K562 (cell line): ENCODE measurements around the gene SERTAD3. TPM values are rescaled to one million over a fixed set of nuclear protein-coding genes. Genes with fewer than 3 reads are reported as not detected.

ENCODE experiments used
- ATAC-seq: fragments of 200-7000 bp; cut with Tn5 transposase; 3 replicates; pipeline ENCODE4 v1.9.1; 2020; ENCODE audit warnings: moderate library complexity
- BruUV-seq: library from RNA; stranded (reverse); fragments of 400-500 nt; replicated peaks from 2 replicates; lab custom pipeline; 2021; lab: Mats Ljungman, UMichigan
- CTCF ChIA-PET: fragments of 300-600 bp; formaldehyde crosslinking; extraction: SDS; loops from one replicate; lab custom pipeline; 2021; ENCODE audit warnings: low intra/inter-chr PET ratio; lab: Yijun Ruan, JAX
- POLR2A ChIA-PET: fragments of 300-600, 350-650 bp; sonication (Branson Sonifier 250); formaldehyde crosslinking; extraction: SDS; loops from one replicate; lab custom pipeline; 2021; ENCODE audit warnings: antibody characterized with exemption, inconsistent platforms; lab: Yijun Ruan, JAX
- DNase-seq, 4 experiments: peaks; one replicate each; pipeline versions ENCODE4 v3.0.0 to v3.0.0-alpha.2; 2011 to 2018; ENCODE audit warnings: low spot score in 3 of 4, mixed read lengths in 3 of 4; ENCODE audit errors: extremely low read depth in 1 of 4
- FAIRE-seq: peaks from 2 replicates; lab custom pipeline; 2011; peaks lifted over from hg19 to GRCh38; lab: Jason Lieb, UNC
- H2AFZ ChIP-seq: 2 replicates; pipeline ENCODE4 v1.6.0; 2011; ENCODE audit warnings: low read depth, low read length, control low read depth, inconsistent platforms
- H3K27ac ChIP-seq: fragments of 200-600 bp; 3 replicates; pipeline ENCODE4 v1.8.0; 2011; ENCODE audit warnings: low read depth, mild to moderate bottlenecking, control low read depth, inconsistent platforms, low read length, moderate library complexity, mixed read lengths; ENCODE audit errors: extremely low read depth
- H3K27me3 ChIP-seq, 2 experiments: fragments of 300-600 bp in 1 of 2; 2 replicates in 1 of 2; 3 replicates in 1 of 2; pipeline versions ENCODE4 v1.6.0 to v1.8.0; 2011; ENCODE audit warnings: inconsistent platforms in 2 of 2, low read length in 2 of 2, mild to moderate bottlenecking in 1 of 2, mixed read lengths in 1 of 2, moderate library complexity in 1 of 2; ENCODE audit not compliant: control insufficient read depth in 2 of 2, insufficient read depth in 2 of 2
- H3K36me3 ChIP-seq: fragments of 300-600 bp; 3 replicates; pipeline ENCODE4 v1.8.0; 2011; ENCODE audit warnings: mild to moderate bottlenecking, low read length, inconsistent platforms; ENCODE audit not compliant: control insufficient read depth, insufficient read depth
- H3K4me1 ChIP-seq, 2 experiments: fragments of 200-600 bp in 1 of 2; replicated peaks in 1 of 2; 2 replicates in 1 of 2; 3 replicates in 1 of 2; pipeline versions ENCODE4 v1.5.1 to v1.8.0; 2011; ENCODE audit warnings: inconsistent platforms in 2 of 2, low read length in 2 of 2, mild to moderate bottlenecking in 1 of 2, mixed read lengths in 1 of 2, moderate library complexity in 1 of 2; ENCODE audit not compliant: control insufficient read depth in 2 of 2, insufficient read depth in 2 of 2
- H3K4me2 ChIP-seq: 2 replicates; pipeline ENCODE4 v1.6.1; 2011; ENCODE audit warnings: low read length, control low read depth, inconsistent platforms, mixed read lengths; ENCODE audit not compliant: insufficient read depth
- H3K4me3 ChIP-seq: fragments of 200-600 bp; sonication (generic), shearing (Covaris generic); 2 replicates; pipeline ENCODE4 v1.5.1; 2016; ENCODE audit warnings: control low read depth, inconsistent platforms
- H3K79me2 ChIP-seq: fragments of 200-600 bp; 3 replicates; pipeline ENCODE4 v1.8.0; 2011; ENCODE audit warnings: low read length, inconsistent platforms; ENCODE audit not compliant: control insufficient read depth, insufficient read depth
- H3K9ac ChIP-seq, 2 experiments: 2 replicates each; pipeline versions ENCODE4 v1.6.0 to v1.6.1; 2011; ENCODE audit warnings: low read depth in 2 of 2, low read length in 2 of 2, control low read depth in 1 of 2, inconsistent platforms in 1 of 2, mild to moderate bottlenecking in 1 of 2, mixed read lengths in 1 of 2; ENCODE audit not compliant: insufficient read depth in 1 of 2
- H3K9me1 ChIP-seq: one replicate; pipeline ENCODE4 v1.6.0; 2011; ENCODE audit warnings: inconsistent platforms, mild to moderate bottlenecking, low read length, moderate library complexity; ENCODE audit not compliant: control insufficient read depth, insufficient read depth
- H3K9me3 ChIP-seq: replicated peaks from 2 replicates; pipeline ENCODE4 v1.5.1; 2011; ENCODE audit warnings: low read depth, low read length, inconsistent platforms; ENCODE audit not compliant: control insufficient read depth, insufficient read depth
- H4K20me1 ChIP-seq: replicated peaks from 2 replicates; pipeline ENCODE4 v1.6.1; 2011; ENCODE audit warnings: low read length, inconsistent platforms, mixed read lengths; ENCODE audit not compliant: control insufficient read depth, insufficient read depth
- MBD1 ChIP-seq: fragments of 250-450 bp; sonication (Bioruptor Pico); IDR thresholded peaks from 2 replicates; pipeline ENCODE4 v1.8.0; 2022; ENCODE audit warnings: inconsistent platforms
- NFRKB ChIP-seq: fragments of 450-650 bp; IDR thresholded peaks from 2 replicates; pipeline ENCODE4 v1.6.1; 2016; ENCODE audit warnings: low read depth
- POLR2G ChIP-seq: fragments of 200-400 bp; formaldehyde crosslinking; IDR thresholded peaks from 2 replicates; pipeline ENCODE4 v1.6.1; 2017; ENCODE audit warnings: low read depth, mild to moderate bottlenecking, antibody characterized with exemption, low read length, moderate library complexity
- RBFOX2 ChIP-seq: fragments of 200-400 bp; formaldehyde crosslinking; IDR thresholded peaks from 2 replicates; pipeline ENCODE4 v1.6.1; 2017; ENCODE audit warnings: low read depth, mild to moderate bottlenecking, low read length, moderate library complexity
- ZBTB49 ChIP-seq: sonication (generic); formaldehyde crosslinking; IDR thresholded peaks from 2 replicates; pipeline ENCODE4 v1.8.0; 2022; ENCODE audit warnings: missing genetic modification reagents, mild to moderate bottlenecking, borderline replicate concordance
- WGBS: fragments of 100-300 bp; shearing (Covaris generic); methylation state at CpG from one replicate; pipeline ENCODE4 v1.1.6; 2016; ENCODE audit warnings: low coverage, mixed read lengths; ENCODE audit not compliant: insufficient coverage; ENCODE audit errors: missing lambda C conversion rate; 5-methylcytosine and 5-hydroxymethylcytosine counted together
- in situ Hi-C: fragments of 300-500 bp; cut with MboI; formaldehyde crosslinking; loops from 4 replicates; pipeline ENCODE4 v1.15.0; 2018; ENCODE audit warnings: inconsistent platforms, mixed read lengths
- intact Hi-C: fragments of 100-400 bp; cut with micrococcal nuclease; formaldehyde crosslinking; loops from 2 replicates; pipeline ENCODE4 v1.14.2; 2022
- polyA plus RNA-seq, 8 experiments: library from polyadenylated mRNA; depleted of rRNA in 4 of 8; stranded (reverse) in 5 of 8; unstranded in 3 of 8; fragments of >200 nt; fragmentation: Nextera tagmentation in 2 of 8; fragmentation: Illumina TruSeq in 1 of 8; extraction: Ambion mirVana in 2 of 8; extraction: Trizol in 1 of 8; gene quantifications; 2 replicates each; pipeline versions ENCODE4 v1.2.1 to v1.2.3, GENCODE V29; 2011 to 2014; ENCODE audit warnings: inconsistent platforms in 1 of 8, missing spikeins in 1 of 8
- total RNA-seq, 7 experiments: library from RNA; depleted of rRNA in 6 of 7; stranded (reverse); fragments of >200 nt in 6 of 7; fragmentation: Illumina TruSeq in 2 of 7; extraction: Trizol in 2 of 7; gene quantifications; 2 replicates each; pipeline versions ENCODE4 v1.2.1 to v1.2.3, GENCODE V29; 2011 to 2021; ENCODE audit warnings: low replicate concordance in 1 of 7

Gene SERTAD3
- total and polyA plus RNA-seq, 9 of the 15 experiments (the other 6 are each of a cell fraction or from before 2014, with no cell fraction given): 5.4 to 28.9 (median 17.5) TPM

GRCh38 chr19:40457953-40458596 lies 13.9 kb upstream of the SERTAD3 start:
- in situ Hi-C loops (no loop called here), intact Hi-C loops (no loop called here)
- WGBS: 91% methylated on average over 13 of the region's 27 CpGs
- Histone ChIP-seq H3K27ac (no peak overlapping the region), H2AFZ (no peak overlapping the region), H3K27me3 (no peaks in the 10 kb centered on the region), H3K36me3 (peaks cover 72% of the 10 kb centered on the region), H3K4me3 (no peak overlapping the region), H3K9me3 (no peaks in the 10 kb centered on the region), H3K79me2 (peaks cover 45% of the 10 kb centered on the region), H3K9me1 (peaks cover 4% of the 10 kb centered on the region), H3K4me1 (peaks cover 9 to 21% of the 10 kb centered on the region in 2 experiments; a peak in 4 of 5 replicates), H4K20me1 (peaks cover 7% of the 10 kb centered on the region), H3K4me2 (no peak overlapping the region), H3K9ac (no peak overlapping the region)
- ATAC-seq: no peak
- FAIRE-seq: no peak
- ChIA-PET CTCF (no interaction called here), POLR2A (interaction anchor here (0.6 to 1.0 kb wide), 3 partner anchors 11 to 153 kb away, joined by 4 to 5 read pairs (median 4); no protein-coding TSS in a partner anchor)
- DNase-seq: no peak
- BruUV-seq: no TSS peak
- TF ChIP-seq RBFOX2 (peak; percentile 35), POLR2G (peak; percentile 17; the same call in 1 of the 2 replicates), MBD1 (CRISPR knock-in tag) (no peak), NFRKB (no peak), ZBTB49 (no peak)
